GM18505 (cell line): ENCODE measurements around the gene NOX5.

Source experiments
- ATAC-seq: cut with Tn5 transposase; IDR thresholded peaks from one replicate; pipeline ENCODE4 v1.9.1; 2021; ENCODE audit not compliant: unreplicated experiment
- POLR2A ChIP-seq: IDR thresholded peaks from 4 replicates; pipeline ENCODE4 v1.6.1; 2011; ENCODE audit warnings: borderline replicate concordance; ENCODE audit not compliant: insufficient read depth, insufficient read length; ENCODE audit errors: extremely low read depth

The NOX5 gene

DNA sequence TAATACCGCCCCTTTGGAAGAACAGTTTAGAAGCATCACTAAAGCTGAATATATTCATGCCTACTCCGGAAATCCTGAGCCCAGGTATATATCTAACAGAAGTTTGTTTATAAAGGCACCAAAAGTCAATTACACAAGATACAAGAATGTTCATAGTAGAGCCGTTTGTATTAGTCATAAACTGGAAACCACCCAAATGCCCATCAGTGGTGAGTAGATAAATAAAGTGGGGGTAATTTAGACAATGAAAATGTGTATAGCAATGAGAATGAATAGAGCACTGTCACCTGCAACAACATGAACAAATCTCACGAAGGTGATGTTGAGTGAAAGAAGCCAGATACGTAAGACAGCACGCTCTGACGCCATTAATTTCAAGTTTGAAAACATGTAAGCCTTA is 77.7 kb downstream of the NOX5 start:
- ATAC-seq: no peak
- TF ChIP-seq POLR2A: no peak

DNA sequence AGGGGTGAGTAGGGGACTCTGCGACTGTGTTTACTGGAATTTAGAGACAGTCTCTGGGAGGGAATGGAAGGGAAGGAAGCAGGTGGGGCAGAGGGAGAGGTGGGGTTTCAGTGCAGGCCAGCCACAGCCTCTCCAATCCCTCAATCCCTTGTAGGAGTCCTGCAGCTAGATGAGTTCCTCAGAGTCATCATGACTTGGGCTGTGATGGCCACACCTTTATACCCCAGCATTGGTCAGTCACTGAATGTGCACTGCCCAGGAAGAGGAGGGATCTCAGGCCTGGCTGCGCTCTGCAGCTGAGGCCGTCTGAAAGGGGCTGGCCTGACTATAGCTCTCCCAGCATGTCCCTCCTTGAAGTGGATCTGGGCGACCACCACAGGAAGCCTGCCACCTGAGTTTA is 78.6 kb downstream of the NOX5 start:
- no peak for ATAC-seq
- no peak for TF ChIP-seq POLR2A

DNA sequence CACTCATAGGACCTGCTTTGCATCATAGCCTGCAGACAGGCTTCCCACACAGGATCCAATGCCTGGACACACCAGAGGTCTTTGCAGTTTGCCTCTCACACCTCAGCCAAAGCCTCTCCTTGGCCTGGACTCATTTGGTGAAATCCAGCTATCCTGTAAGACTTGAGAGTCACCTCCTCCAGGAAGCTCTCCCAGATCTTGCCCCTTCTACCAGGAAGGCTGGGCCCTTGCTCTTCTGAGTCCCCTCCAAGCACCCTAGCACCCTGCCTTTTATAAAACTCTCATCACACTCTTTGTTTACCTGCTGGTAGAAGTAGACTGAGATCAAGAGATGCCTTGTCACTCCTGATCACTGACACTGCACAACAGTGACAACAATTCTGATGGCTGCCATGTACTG is 79.1 kb downstream of the NOX5 start:
- TF ChIP-seq POLR2A: no peak
- ATAC-seq: no peak

DNA sequence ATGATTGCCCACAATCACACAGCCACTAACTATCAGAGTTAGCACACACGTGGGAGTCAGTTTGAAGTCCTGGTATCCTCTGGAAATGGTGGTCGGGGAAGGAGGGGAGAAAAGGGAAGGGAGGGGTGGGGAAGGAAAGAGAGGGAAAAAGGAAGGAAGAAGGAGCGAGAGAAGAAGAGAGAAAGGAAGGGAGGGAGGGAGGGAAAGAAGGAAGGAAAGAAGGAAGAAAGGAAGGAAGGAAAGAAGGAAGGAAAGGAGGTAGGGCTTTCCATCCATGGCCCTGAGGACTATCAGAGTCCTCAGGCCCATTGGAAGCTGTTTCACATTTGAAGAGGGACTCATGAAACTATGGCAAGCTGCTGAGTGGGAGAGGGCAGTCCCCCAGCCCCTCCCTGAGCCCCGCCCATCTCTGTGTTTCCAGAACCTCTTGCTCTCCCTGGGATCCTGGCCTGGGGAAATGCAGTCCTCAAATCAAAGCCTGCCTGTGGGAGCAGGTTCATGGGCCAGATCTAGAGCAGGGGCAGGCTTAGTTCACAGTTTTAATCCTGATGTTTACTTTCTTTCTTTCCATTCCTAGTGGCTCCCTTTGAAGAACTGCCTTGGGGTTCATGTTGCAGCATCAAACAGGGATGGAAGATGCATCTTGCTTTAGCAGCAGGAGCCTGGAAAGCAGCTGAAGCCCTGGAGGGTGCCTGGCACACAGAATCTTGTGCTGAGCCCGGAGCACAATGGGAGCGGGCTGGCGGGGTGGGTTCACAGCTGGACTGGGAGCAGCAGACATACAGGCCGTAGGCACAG is 79.8 kb downstream of the NOX5 start:
- TF ChIP-seq POLR2A: no peak
- ATAC-seq: no peak

DNA sequence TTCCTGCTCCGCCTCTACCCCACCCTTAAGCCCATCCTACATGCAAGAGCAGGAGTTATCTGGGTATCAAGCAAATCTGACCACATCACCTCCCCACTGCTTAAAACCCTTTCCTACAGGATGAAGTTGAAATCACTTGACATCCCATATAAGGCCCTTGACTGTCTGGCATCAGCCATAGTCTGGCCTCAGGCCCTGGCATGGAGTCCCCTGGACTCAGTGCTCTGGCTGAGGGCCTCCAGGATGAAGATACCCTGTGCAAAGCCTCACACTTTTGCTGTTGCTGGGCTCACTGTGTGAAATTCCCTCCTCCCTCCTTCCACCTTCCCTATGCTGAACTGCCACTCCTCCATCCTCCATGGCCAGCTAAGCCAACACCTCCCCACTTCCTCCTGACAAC is 80.8 kb downstream of the NOX5 start:
- TF ChIP-seq POLR2A: no peak
- ATAC-seq: no peak

DNA sequence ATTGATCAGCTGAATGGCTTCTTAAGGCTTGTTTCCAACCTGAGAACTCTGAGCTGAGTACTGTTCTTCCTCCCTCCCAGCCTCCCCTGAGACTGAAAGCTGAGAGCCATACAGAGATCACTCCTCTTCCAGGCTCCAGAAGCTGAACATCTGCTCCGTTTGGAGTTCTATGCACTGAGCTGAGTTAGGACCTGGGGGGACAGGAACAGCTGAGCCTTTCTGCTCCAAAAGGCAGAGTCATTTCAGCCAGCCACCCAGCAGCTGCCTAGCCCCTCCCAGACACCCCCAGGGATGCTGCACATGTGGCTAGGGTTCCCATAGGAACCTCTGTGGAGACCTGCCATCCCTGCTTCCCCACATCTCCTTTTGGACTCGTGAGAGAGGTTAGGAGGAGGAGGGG is 81.7 kb downstream of the NOX5 start:
- no peak for ATAC-seq
- TF ChIP-seq POLR2A: no peak

DNA sequence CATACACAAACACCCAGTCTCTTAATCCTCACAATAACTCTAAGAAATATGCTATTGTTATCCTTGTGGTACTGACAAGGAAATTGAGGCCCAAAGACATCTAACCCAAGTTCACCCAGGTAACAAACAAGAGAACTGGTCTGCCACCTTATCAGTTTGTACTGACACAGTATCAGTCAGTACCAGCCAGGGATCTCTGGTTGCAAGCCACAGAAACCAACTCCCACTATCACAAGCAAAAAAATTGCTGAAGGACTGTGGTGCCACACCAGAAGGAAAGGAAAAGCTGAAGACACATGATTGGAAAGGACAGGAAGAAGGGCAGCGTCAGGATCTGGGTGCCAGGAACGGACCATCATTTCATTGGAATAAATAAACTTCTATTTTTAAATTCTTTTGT is 82.1 kb downstream of the NOX5 start:
- TF ChIP-seq POLR2A: no peak
- ATAC-seq: no peak

DNA sequence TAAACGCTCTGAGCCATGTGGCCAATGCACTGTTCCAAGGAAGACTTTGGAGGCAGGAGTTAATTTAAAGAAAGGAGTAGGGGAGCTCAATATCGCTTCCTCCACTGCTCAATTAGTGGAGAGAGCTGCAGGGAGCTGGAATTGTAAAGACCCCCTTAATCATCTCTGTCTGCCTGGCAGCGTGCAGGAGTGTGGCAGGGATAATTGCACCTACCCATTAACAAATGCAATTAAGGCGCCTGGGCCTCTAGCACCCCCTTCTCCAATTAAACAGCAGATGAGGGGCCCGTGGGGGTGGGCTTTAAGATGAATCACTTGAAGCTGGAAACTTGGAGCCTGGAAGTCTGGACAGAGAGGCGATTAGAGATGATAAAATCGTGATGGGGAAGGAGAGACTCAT is 84.3 kb downstream of the NOX5 start:
- no peak for TF ChIP-seq POLR2A
- no peak for ATAC-seq

DNA sequence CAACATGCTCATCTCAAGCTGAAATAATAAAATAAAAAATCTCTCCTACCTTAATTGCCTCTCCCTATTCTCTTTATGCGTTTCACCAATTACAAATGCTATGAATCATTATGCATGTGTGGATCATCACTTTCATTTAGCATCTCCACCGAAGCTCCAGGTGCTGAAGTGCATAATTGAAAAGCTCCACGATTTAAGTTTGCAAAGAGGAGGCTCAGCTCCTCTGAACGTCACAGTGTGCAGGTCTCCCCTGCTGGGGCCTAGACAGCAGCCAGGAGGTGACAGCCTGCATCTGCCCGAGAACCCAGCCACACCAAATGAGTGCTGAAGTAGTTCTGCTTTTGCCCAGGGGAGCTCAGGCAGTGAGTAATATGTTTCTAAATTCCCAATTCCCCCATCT is 85.4 kb downstream of the NOX5 start:
- no peak for TF ChIP-seq POLR2A
- no peak for ATAC-seq

DNA sequence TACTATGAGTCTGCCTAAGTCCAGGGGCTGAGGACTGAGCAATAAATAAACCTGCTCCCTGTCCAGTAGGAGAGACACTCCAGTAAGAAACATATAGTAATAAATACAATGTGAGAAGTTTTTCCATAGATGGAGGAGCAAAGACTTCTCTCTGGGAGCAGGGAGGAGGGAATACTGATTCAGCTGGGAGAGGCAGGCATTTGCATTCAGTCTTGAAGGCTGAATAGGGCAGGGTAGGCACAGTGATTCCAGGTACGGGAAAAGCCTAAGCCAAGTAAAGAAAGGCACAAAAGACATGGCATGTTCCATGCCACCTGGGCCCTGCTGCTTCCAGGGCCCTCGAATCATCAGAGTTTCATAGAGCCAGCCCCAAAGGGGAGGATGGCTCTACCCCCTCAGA is 86.3 kb downstream of the NOX5 start:
- no peak for TF ChIP-seq POLR2A
- ATAC-seq: no peak

DNA sequence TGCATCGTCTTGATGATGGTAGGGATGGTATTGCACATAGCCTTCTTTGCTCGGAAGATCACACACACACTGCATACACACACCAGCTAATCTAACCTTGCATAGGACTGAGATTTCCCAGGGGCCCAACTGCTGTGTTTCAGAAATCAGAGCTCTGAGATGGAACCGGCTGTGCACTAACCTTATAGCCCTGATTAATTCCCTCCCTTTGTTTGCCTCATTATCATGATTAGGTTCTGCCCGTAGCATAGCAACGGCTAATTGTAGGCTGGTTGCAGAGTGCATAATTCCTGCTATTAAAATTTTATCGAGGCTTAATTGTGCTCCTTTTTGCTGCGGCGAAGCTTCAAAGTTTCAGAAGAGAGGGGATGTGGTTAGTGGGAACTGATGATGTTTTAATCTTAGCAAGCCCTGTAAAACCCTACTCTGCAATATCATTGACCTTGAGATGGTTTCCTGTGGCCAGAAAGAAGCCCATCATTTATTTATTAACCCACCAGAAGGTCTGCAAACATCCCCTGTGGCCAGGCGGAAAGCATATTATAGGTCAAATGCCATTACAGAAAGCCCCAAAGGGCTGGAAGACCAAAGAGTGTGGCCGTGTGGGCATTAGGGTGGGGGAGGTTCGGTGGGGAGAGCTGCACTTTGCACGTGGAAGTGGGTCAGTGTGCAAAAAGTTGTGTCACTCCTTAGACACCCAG is 89.7 kb downstream of the NOX5 start:
- no peak for ATAC-seq

DNA sequence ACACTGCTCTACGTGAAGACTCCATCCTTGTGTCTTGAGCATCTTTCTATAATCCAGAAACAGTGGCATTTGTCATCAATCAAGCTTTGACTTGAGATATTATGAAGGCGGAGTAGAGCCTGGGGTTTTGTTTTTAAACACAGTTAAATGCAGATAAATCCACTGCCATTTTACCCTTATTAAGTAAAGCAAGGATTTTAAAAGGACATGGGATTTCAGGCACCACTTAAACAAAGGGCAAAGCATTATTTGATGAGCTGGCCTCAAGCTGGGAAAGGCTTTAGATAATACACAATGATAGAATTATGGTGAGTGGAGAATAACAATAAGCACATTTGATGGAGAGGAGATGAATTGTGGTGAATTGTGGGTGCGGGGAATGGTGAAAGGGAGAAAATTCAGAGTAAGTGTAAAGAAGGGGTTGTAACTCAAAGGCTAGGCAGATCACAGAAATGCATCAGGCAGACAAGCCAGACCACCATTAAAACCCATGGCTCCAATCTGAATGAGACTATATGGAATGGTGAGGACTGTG is 91.0 kb downstream of the NOX5 start:
- no peak for ATAC-seq
- no peak for TF ChIP-seq POLR2A

More for the DNA sequence above, 89.7 kb downstream of the NOX5 start:
- TF ChIP-seq POLR2A: no peak

DNA sequence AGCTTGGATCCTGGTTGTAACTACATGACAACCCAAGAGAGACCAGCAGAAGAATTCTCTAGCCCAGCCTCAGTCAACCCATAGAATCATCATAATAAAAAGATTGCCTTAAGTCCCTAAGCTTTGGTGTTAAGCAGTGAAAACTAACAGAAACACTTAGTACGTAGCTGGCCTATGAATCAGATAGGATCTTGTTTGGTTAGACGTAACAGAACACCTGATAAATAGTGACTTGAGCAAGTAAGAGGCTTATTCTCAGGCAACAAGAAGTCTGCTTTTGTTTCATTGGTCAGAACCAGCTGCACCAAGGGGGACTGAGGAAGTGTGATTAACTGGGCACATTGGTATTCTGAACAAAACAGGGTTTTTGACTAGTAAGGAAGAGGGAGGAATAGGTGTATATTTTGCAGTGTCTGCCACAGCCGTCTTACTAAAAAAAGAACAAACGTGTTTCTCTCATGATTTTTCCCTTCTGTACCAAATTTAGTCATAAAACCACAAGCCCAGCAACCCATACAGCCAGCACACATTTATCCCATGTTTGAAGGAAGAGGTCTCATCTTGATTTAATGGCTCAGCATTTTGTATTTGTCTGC is 92.6 kb downstream of the NOX5 start:
- ATAC-seq: no peak
- TF ChIP-seq POLR2A: no peak
